ENCODE data around the gene ATF4.

The ATF4 gene, protein sequence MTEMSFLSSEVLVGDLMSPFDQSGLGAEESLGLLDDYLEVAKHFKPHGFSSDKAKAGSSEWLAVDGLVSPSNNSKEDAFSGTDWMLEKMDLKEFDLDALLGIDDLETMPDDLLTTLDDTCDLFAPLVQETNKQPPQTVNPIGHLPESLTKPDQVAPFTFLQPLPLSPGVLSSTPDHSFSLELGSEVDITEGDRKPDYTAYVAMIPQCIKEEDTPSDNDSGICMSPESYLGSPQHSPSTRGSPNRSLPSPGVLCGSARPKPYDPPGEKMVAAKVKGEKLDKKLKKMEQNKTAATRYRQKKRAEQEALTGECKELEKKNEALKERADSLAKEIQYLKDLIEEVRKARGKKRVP

DNA sequence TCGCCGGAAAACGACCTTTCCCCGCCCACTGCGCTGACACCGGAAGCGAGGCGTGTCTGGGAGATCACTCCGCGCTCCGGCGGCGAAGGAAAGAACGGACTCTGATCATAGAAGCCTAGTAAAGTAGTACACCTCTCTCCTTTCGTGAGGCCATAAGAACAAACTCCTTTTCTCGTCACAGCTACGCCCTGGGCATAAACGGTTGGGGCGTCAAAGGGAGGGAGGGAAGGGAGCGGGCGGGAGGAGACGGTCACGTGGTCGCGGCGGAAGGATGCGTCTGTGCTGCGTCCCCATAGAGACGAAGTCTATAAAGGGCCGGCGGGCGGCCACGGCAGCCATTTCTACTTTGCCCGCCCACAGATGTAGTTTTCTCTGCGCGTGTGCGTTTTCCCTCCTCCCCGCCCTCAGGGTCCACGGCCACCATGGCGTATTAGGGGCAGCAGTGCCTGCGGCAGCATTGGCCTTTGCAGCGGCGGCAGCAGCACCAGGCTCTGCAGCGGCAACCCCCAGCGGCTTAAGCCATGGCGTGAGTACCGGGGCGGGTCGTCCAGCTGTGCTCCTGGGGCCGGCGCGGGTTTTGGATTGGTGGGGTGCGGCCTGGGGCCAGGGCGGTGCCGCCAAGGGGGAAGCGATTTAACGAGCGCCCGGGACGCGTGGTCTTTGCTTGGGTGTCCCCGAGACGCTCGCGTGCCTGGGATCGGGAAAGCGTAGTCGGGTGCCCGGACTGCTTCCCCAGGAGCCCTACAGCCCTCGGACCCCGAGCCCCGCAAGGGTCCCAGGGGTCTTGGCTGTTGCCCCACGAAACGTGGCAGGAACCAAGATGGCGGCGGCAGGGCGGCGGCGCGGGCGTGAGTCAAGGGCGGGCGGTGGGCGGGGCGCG lies at the start of gene ATF4:
TSS of gene ATF4 (plus strand) at position 337 of the 880 bp plus-strand sequence. CDS start 884 bp downstream, outside the sequence.
- no peak for FAIRE-seq

DNA sequence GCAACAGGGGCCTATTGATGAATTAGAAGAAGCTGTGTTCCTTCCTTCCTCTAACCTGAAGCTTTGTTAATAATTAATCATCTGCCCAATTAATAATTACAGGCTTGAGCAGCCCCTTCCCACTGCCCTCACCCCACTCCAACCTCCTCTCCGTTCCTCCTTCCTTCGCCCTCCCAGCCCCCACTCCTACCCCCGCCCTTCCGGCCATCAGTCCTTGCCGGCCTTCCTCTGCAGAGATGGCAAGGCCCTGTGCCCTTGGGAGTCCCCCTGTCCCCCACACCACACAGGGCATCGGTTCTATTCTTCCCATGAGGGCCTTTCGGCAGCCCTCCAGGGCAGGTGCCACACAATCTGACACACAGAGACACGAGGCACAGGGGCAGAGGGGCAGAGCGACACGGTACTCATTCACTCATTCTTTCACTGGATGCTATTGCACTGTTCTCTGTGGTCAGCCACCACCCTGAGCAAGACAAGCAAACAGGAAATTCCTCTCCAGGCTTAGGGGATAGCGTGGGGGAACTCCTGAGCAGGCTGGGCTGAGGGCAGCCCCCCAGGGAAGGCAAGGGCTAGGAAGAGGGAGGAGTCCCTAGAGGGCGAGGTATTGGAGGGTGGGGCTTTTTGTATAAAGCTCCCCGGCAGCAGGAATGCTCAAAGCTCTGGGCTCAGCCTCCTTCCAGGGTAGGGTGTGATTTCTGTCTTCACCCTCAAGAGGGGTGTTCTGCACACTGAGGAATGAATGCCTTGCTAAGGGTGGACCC lies 48.8 kb upstream of the ATF4 start:
- FAIRE-seq, result no peak

- no peak for FAIRE-seq
Observed at GRCh38 chr22:39472570-39473556, 47.5 kb upstream of the ATF4 start.

GRCh38 chr22:39473851-39474250 lies 46.5 kb upstream of the ATF4 start:
- no peak for FAIRE-seq

- FAIRE-seq, result no peak
Observed at GRCh38 chr22:39474351-39475111, 45.8 kb upstream of the ATF4 start.

- no peak for FAIRE-seq
Observed at GRCh38 chr22:39475337-39475736, 45.0 kb upstream of the ATF4 start.

GRCh38 chr22:39475902-39476301 lies 44.5 kb upstream of the ATF4 start:
- no peak for FAIRE-seq

- FAIRE-seq, result no peak
Observed at GRCh38 chr22:39476664-39477063, 43.7 kb upstream of the ATF4 start.

DNA sequence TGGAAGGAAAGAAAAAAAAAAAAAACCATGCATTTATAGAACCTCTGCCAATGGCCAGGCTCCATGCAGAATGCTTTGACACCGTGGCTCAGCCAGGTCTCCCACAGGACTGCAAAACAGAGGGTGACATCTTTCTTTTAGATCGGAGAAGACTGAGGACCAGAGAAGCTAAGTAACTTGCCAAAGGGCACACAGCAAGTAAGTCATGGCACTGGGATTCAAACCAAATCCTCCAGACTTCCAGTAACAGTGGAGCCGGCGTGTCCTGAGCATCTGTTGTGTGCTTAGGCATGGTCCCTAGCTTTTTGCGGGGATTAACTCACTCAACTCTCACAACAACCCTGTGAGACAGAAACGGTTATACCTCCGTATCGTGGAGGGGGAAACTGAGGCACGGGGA lies 42.8 kb upstream of the ATF4 start:
- no peak for FAIRE-seq

DNA sequence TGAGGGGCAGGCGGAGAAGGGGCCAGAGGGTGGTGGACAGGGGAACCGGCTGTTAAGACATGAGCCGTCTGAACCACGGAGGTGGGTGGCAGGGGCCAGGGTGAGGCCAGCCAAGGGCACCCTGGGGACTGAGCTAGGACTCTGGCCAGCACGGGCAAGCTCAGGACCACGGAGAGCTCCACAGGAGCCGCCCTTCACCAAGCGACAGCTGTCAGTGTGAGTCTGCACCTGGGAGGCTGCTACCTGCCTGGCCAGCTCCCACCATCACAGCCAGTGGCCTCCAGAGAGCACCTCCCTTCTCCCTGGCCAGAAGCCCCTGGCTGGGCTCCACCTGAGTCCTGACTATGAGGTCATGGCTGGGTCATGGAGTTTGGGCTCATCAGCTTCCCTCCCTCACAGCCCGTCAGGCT lies 41.9 kb upstream of the ATF4 start:
- no peak for FAIRE-seq

GRCh38 chr22:39479254-39479653 lies 41.1 kb upstream of the ATF4 start:
- no peak for FAIRE-seq

GRCh38 chr22:39480557-39480956 lies 39.8 kb upstream of the ATF4 start:
- FAIRE-seq, result no peak

GRCh38 chr22:39481054-39481453 lies 39.3 kb upstream of the ATF4 start:
- FAIRE-seq, result no peak

DNA sequence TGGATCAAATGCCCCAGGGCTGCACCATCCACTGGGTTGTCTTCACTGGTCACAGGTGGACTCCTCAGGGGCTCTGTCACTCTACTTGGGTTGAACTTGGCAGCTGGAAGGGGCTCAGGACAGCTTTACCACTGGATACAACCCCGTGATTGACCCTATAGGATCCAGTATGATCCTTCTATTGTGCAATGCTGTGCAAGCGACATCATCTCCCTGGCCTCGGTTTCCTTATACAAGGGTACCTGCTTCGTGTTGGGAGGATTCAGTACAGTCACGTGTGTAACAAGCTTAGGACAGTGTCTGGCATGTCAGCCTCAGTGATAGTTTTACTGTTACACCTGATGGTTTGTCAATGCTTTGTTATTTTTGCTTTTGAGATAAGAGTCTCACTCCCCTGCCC lies 38.8 kb upstream of the ATF4 start:
- FAIRE-seq, result no peak

DNA sequence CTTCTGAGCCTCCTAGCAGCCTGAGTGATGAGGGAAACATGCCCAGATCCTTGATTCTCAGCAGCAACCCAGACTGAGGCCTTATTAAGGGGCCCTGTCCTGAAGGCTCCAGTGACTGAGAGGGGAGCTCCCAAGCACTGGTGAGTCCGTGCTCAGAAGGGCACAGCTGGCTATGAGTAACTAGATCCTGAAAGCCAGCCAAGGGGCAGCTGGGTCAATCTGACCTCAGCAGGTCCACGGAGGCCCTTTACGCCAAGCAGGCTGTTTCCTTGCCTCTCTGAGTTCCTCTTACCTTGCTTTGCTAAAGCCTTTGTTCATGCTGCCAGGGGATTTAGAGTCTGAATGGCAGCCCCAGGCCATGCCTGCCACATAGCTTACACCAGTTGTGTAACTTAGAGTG lies 37.6 kb upstream of the ATF4 start:
- no peak for FAIRE-seq

DNA sequence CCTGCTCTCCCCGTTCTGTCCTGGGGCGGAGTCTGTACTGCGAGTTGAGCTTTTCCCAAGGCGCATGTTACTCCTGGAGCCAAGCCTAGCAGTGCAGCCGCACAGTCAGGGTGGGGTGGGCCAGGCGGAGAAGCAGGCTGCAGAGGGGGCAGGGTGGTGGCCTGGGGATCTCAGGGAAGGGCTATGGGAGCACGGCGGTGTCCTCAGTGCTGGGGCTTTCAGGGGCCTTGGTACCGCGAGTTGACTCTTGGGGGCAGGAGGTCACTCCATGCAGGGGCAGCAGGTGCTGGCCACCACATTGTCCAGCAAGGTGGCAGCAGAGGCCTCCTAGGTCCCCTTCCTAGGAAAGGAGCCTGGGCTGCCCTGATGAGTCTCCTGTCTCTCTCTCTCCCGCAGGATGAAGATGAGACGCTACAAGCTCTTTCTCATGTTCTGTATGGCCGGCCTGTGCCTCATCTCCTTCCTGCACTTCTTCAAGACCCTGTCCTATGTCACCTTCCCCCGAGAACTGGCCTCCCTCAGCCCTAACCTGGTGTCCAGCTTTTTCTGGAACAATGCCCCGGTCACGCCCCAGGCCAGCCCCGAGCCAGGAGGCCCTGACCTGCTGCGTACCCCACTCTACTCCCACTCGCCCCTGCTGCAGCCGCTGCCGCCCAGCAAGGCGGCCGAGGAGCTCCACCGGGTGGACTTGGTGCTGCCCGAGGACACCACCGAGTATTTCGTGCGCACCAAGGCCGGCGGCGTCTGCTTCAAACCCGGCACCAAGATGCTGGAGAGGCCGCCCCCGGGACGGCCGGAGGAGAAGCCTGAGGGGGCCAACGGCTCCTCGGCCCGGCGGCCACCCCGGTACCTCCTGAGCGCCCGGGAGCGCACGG lies 33.2 kb upstream of the ATF4 start:
- FAIRE-seq, result no peak

DNA sequence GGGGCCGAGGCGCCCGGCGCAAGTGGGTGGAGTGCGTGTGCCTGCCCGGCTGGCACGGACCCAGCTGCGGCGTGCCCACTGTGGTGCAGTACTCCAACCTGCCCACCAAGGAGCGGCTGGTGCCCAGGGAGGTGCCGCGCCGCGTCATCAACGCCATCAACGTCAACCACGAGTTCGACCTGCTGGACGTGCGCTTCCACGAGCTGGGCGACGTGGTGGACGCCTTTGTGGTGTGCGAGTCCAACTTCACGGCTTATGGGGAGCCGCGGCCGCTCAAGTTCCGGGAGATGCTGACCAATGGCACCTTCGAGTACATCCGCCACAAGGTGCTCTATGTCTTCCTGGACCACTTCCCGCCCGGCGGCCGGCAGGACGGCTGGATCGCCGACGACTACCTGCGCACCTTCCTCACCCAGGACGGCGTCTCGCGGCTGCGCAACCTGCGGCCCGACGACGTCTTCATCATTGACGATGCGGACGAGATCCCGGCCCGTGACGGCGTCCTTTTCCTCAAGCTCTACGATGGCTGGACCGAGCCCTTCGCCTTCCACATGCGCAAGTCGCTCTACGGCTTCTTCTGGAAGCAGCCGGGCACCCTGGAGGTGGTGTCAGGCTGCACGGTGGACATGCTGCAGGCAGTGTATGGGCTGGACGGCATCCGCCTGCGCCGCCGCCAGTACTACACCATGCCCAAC lies 32.4 kb upstream of the ATF4 start:
- no peak for FAIRE-seq

GRCh38 chr22:39488563-39489083 lies 31.7 kb upstream of the ATF4 start:
- FAIRE-seq, result no peak

Measured in A204.1 (cell line).